Stimulated activated CD4-positive, alpha-beta T cell treated with anti-CD3 and anti-CD28 coated beads, Interleukin-15, amount 100 ng/mL, for 24 hours (primary cell): ENCODE results near the gene ARPP19.
"Not testable (repeated sequence)": the region's sequence is repeated elsewhere in the genome, so short reads cannot be mapped to it uniquely, and the experiment has no call there.

Experiments
- DNase-seq: peaks from one replicate; pipeline ENCODE4 v3.0.0-alpha.2; 2020

ARPP19 gene

DNA sequence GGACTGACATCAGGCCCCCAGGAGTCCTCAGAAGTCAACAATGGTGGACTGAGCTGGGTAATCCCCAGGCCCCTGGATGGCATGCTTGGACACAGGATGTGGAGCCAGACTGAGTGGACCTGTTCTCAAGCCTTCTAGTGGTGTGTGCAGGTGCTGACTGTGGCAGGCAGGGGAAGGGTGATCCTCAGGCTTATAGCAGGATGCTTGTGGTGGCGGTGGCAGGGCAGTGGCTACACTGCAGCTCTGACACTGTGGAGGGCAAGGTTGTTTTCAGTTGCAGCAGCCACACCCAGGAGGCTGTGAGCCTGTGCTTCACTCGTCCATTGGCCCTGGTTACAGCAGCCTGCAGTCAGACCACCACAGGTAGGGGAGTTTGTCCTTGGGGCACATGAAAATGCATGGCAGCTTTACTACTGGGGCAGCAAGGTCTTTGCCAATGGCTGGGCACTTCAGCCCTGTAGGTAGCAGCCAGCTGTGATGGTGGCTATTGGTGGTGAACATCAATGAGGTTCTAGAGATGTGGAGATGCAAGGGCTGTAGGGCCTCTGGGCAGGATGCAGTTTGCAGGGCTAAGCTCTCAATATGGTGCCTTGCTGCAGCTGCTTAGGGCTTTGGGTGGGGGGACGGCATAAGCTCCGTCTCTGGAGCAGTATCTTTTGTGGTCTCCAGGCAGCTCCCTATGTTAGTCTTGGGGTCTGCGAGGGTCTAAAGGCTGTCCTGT, 22.6 kb downstream of the ARPP19 start:
- DNase-seq = no peak

DNA sequence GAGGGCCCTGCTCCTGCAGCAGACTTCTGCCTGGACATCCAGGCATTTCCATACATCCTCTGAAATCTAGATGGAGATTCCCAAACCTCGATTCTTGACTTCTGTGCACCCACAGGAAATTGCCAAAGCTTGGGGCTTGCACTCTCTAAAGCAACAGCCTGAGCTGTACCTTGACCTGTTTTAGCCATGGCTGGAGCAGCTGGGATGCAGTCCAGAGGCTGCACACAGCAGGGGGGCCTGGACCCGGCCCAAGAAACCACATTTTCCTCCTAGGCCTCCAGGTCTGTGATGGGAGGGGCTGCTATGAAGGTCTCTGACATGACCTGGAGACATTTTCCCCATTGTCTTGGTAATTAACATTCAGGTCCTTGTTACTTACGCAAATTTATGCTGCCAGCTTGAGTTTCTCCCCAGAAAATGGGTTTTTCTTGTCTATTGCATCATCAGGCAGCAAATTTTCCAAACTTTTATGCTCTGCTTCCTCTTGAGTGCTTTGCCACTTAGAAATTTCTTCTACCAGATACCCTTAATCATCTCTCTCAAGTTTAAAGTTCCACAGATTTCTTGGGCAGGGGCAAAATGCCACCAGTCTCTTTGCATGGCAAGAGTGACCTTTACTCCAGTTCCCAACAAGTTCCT, 28.3 kb downstream of the ARPP19 start:
- no peak for DNase-seq

DNA sequence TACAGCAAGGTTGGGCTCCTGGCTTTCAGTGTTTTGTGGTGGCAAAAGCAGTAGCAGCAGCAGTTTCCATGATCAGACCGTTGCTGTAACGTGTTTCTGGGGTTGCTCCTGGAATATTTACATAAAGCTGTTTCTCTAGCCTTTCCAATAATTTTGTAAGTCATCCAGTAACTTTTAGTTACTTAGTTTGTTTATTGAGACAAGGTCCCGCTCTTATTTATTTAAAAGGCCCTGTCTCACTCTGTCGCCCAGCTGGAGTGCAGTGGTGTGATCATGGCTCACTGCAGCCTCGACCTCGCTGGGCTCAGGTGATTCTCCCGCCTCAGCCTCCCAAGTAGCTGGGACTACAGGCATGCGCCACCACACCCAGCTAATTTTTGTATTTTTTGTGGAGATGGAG, 31.4 kb downstream of the ARPP19 start:
- DNase-seq = no peak

DNA sequence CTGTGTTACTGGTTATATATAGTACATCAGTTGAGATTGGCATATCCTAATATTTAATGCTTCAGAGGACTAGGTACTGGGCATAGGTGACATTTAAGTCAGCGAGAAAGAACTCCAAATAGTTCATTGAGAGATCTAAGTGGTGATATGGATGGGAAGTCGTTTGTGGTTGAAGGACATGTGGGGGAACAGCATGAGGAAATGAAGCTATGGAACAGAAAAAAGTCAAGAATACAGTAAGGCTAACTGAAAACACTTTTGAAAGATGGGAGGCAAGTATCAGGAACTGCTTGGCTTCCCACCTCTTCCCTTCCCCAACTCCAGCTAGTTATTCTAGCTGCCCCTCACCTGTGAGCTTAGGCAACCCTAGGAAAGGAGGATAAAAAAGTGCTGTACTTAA, 36.4 kb downstream of the ARPP19 start:
- DNase-seq = no peak

DNA sequence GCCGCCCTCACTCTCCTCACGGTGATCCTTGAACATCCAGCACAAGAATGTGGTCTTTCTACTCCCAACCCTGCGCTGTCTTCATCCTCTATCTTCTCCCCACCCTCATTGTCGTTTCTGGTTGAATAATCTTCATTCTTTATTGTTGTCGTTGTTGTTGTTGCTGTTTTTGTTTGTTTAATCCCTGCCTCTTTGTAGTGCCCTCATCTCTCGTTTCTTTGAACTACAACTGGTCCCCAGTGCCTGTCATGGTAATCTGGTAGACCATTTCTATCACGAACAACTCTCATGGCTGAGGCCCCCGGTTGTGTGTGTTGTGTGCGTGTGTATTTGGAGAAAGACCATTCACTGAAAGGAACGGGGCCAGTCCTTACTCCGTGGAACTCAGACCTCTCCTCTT, 38.9 kb downstream of the ARPP19 start:
- no peak for DNase-seq

DNA sequence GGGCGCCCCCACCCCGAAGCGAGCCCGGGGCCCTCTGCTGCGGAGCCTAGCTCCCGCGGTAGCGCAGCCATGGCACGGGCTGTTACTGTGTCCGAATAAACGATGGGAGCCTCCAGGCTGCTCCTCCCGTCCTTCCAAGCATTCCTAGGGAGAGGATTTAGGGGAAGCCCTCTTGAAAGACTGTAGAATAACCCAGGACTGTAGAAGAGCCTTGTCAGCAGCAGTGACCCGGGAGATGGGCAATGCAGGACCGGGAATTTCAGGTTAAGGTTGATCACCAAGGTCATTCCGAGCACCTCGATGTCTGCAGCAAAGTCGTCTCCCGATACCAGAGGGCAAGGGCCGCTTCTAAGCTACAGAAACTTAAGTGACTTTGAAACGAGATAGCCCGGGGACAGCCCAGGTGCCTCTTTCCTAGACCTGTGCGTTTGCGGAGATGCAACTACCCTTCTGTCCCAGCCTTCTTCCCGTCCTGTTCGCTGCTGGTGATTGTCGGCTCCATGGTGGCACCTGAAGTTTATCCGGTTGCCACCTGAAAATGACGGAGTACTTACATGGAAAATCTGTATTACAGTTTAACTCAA, 39.4 kb downstream of the ARPP19 start:
- peak; percentile 39 for DNase-seq

DNA sequence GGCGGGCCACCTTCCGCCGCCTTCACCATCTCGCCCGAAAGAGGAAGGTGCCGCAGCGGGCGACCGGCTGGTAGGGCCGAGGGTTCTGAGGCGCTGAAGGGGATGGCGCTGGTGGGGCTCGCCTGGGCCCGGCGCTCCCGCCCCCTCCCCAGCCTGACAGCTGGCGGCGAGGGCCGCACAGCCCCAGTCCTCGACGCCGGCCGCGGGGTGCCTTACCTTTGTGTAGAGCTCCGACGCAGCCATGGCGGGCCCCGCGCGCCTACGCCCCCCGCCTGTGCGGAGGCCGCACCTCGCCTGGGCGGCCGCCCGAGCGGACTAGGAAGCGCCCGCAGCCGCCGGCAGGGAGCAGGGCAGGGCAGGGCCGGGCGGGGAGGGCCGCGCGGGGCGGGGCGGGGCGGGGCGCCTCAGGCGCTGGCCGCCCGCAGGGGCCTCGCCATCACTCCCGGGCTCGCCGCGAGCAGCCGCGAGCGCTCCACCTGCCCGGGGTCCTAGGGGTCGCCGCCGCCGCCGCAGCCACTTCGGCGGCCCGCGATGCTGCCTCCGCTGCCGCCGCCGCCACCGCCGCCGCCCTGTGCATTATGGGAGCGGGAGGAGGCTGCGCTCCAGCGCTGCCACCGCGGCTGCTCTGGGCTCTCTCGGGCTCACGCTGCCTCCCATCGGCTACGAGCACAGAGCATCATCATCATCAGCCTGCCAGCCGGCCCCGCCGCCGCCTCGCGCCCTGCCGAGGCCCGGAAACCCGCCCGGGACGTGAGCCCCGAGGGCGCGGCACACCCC, 40.1 kb downstream of the ARPP19 start, which contains the start of gene MYO5A:
TSS of gene MYO5A (minus strand) at position 317 of the 777 bp plus-strand sequence. CDS start at position 243, 74 bp downstream.
- peak; percentile 86 for DNase-seq

DNA sequence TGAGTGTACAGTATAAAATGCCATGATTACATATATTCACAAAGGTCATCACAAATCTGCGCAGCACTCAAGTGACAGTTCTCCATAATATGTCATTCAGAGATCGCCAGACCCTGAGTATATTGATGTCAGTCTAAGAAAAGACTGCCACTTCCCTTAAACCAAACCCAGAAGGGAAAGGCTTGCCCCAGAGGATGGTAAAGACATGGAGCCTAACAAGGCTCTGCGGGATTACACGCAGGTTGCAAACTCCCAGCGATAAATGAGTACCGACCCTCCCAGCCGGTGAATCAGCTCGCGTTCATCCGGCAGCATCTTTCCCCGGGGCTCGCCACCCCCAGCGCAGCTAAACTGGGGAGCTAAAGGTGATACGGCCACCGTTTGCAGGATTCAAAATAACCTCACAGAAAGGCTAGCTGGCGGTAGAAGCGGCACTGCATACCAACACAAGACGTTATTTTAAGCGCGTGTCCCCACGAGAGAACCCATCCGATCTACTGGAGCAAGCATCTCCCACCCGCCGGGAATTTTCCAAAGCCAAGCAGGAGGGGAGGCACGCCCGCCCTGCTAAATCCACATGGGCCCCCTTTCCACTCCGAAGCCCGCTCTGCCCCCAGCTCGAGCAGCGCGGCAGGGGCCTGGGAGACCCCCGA, 40.8 kb downstream of the ARPP19 start:
- peak; percentile 69 for DNase-seq

DNA sequence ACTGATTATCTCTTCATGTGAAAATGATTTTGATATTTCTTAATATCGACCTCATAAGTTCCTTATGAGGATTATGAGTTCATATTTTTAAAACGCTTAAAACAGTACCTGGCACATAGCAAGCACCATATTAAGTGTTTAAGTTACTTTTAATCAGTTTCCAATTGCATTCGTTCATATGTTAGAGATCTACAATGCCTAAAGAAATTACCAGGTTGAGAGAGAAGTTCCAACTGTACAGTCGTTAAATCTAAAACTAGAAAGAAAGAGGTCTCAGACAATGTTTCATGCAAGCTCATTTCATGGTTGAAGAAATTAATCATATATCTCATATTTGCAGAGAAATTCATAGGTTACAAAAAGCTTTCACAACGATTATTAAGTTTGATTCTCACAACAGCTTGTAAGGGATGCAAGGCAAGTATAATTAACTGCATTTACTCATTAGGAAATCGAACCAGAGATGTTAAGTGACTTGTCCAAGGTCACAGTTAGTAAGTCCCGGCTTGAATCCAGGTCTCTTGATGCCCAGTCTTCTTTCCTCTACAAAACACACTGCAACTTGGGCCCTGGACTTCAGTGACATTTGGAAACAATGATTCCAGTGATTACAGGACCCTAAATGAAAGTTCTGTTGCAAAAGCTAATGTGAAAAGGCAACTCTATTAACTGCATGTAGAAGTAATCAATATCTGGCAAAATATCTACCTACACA, 41.5 kb downstream of the ARPP19 start:
- DNase-seq = no peak

DNA sequence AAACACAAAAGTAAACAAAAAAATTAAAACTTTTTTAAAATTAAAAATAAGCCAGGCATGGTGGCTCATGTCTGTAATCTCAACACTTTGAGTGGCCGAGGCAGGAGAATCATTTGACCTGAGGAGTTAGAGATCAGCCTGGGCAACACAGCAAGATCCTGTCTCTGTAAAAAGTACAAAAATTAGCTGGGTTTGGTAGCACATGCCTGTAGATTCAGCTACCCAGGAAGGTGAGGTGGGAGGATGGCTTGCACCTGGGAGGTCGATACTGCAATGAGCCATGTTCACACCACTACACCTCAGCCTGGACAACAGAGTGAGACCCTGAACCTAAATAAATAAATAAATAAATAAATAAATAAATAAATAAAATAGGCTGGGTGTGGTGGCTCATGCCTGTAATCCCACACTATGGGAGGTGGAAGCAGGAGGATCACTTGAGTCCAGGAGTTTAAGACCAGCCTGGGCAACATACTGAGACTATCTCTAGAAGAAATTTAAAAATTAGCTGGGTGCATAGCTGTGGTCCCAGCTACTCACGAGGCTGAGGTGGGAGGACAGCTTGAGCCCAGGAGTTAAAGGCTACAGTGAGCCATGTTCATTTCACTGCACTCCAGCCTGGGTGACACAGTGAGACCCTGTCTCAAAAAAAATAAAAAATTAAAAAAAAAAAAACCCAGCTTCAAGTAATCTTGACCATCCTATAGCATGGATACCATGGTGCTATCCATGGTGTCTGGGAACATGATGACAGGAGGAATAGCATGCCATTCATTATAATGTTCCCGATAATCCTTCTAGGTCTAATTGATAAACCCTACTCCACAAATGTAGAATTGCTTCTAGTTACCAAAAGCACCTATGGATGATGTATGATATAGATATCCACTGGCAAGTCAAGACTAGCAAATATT, 44.4 kb downstream of the ARPP19 start:
- DNase-seq = no peak

DNA sequence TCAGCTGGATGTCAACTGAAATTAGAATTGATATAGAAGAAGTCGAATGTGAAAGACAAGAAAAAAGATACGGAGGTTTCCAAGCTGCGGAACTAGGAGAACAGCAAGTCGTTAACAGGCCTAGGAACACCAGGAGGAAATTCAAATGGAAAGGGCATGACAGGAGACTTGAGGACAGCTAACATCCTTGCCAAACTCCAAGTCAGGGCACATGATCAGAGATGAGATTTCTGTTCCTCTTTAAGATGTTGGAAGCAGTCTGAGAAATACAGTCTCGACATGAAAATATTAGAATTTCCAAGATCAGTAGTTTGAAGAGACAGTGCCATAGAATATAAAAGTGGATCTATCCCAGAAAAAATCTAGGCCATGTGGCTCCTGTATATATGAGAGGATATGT, 45.2 kb downstream of the ARPP19 start:
- DNase-seq = no peak

DNA sequence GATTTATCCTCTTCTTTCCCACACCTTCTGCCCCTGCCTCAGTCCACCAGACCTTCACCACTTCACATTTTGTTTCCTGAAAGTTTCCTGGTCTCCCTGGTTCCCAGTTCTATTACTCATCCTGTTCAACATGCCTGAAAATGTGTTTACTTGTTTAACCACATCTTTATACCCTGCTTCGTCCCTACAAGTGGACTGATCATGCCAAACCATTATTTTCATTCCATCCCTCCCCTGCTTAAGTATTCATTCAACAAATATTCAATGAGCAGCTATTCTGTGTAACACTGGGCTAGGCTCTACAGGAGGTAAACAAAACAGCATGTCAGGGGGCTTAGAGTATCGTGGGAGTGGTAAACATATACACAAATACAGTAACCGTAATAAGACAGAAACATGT, 45.6 kb downstream of the ARPP19 start:
- no peak for DNase-seq

DNA sequence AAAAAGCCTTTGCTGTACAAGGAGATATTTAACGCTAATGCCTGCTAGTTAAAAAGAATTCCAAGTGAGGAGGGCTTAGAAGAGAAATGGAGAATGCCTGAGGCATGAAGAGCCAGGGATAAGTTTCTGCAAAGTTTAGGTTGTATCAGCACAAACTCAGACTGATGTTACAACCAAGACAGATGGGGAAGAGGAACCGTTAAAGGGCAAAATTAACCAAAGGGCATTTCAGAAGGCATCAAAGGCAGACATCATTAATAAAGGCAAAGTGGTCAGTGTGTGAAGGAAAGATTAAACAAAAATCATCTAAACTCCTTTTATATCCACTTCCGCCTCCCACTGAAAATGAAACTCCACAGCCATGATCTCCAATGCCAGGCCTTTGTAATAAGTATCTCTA, 47.1 kb downstream of the ARPP19 start:
- DNase-seq = no peak

DNA sequence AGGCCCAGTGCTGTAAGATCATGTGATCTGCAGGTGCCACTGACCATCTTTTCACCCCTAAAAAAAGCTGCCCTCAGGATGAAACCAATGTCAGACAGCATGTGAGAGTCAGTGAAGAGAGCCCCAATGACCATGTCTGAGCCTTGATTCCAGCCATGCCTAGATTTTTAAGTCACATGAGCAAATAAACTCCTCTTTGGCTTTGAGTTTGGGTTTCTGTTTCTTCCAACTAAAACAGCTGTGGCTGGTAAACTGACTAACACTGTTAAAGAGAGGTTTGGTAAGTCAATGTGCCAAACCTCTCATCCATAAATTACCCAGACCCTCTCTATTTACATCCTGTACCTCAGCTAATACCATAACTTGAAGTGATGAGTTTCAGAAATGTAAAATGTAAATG, 48.4 kb downstream of the ARPP19 start:
- no peak for DNase-seq

DNA sequence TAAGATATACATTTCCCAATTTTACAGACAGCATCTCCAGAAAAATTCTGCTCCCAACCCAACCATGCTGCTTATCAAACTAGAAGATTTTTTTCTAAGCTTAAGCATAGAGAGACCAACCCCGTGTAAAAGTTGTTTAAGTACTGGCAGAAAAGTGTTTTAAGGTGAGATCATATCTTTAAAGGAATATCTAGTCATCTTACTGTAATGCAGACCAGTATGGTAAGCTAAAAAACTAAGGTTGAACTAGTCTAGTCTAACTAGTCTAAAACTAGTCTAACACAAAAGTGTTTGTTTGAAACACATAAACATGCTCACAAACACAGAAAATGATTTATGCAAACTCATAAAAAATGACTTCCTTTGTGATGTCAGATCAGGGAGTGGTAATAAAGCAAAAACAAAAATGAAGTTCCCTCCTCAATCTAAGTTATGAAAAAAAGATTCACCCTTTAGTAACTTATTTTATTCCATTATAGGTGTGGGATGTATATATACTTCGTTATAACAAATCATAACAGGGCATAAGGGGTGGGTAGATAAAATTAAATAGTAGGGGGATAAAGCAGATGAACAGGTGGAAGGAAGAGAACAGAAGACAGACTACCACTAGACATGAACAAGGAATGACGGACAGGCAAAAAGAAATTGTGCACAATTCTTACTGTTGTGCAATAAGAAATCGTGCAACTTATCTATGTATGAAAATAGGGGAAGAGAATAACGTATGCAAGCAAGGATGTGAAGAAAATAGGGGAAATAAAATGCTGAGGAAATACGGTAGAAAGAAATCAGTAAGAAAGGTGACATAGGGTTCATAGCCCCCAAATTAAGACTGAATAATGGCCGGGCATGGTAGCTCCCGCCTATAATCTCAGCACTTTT, 50.1 kb downstream of the ARPP19 start:
- DNase-seq = no peak

DNA sequence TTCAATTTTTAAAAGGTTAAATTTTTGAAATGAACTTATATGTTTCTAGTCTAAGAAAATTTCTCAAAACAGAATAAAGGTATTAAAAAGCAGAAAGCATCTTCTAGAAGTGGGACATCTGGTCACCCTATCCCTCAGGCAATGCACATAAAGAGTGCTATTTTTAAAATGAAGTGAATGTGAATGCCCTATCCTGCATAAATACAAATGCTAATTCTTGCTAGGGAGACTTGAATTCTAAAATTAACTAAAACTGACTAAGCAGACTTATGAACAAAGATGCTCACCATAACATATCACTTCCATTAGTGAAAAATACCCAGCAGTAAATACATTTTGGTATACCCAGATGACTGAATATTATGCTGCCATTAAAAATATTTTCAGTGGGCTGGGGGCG, 51.8 kb downstream of the ARPP19 start:
- DNase-seq = no peak

DNA sequence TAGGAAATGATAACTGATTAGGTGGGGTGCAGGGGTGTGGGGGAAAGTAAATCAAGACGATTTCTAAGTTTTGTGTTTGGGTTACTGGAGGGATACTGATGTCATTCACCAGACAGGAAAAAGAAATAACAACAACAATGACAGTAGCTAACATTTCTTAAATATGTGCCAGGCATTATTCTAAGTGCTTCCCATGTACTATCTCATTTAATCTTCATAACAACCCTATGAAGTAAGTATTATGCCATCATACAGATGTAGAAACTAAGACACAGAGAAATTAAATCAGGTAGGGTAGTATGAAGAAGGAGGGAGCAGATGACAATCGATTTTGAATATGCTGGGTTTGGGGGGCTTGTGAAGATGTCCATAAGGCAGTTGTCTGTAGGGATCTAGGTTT, 53.5 kb downstream of the ARPP19 start:
- no peak for DNase-seq

DNA sequence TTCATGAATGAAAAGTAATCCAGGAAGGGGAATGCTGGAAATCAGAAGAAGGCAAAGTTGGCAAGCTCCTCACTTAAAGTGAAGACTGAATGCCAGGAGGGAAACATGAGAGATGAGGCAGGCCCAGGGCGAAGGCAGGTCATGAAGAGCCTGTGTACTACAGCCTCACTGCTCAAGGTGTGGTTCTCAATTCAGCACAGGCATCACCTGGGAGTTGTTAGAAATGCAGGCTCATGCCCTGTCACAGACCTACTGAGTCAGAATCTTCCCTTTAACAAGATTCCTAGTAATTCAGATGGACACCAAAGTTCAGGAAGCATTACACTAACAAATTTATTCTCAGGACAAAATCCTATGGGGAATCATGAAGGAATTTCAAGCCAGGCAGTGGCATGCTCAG, 54.3 kb downstream of the ARPP19 start:
- DNase-seq = no peak

DNA sequence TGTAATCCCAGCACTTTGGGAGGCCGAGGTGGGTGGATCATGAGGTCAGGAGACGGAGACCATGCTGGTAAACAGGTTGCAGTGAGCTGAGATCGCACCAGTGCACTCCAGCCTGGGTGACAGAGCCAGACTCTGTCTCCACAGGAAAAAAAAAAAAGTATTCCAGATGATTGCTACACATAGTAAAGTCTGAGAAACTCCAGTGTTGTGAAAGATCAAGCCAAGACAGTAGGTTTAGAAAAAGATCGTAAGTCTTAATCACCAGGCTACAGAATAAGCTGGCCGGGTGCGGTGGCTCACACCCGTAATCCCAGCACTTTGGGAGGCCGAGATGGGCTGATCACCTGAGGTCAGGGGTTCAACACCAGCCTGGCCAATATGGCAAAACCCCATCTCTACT, 56.0 kb downstream of the ARPP19 start:
- DNase-seq = not testable (repeated sequence)

DNA sequence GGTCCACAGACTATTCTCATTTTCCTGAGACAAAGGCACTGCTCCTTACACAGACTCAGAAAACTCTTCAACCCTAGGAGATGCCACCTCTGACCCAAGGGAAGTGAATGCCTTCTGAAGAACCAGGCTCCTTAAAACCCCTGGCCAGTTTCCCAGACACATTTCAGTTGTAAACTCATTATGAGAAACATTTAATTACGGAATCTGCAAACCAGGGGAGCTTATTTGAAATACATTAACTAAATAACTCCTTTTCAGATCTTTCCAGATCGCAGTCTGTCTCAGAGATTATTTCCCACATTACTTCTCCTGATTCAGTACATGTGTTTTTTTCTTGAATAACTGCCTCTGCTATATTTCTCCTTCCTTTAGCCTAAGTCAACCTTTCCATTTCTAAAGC, 57.7 kb downstream of the ARPP19 start:
- DNase-seq = no peak
